H9 (cell line): ENCODE results near the gene TMA7B. TPM values are rescaled to one million over a fixed set of nuclear protein-coding genes. Genes with fewer than 3 reads are reported as not detected.
A peak's percentile ranks its signal among the peaks of the same experiment; 100 is the strongest.

ENCODE experiments used
- DNase-seq: peaks from one replicate; pipeline ENCODE4 v3.0.0-alpha.2; 2017
- H2AFZ ChIP-seq: one replicate; pipeline ENCODE4 v1.6.1; 2013; ENCODE audit warnings: mild to moderate bottlenecking, low read length, control low read depth, moderate library complexity
- H2AK5ac ChIP-seq: 2 replicates; pipeline ENCODE4 v1.6.1; 2013; ENCODE audit warnings: low read length, control low read depth, mixed read lengths; ENCODE audit not compliant: insufficient read length
- H2BK120ac ChIP-seq: one replicate; pipeline ENCODE4 v1.6.1; 2013; ENCODE audit warnings: low read depth, mild to moderate bottlenecking, low read length, control low read depth, inconsistent platforms; ENCODE audit not compliant: poor library complexity, severe bottlenecking
- H2BK12ac ChIP-seq: 2 replicates; pipeline ENCODE4 v1.6.1; 2013; ENCODE audit warnings: low read length, control low read depth, mixed read lengths, low read depth; ENCODE audit not compliant: insufficient read length
- H2BK15ac ChIP-seq: 2 replicates; pipeline ENCODE4 v1.6.1; 2013; ENCODE audit warnings: low read depth, low read length, control low read depth
- H2BK20ac ChIP-seq: one replicate; pipeline ENCODE4 v1.6.1; 2013; ENCODE audit warnings: low read depth, mild to moderate bottlenecking, low read length, control low read depth, inconsistent platforms; ENCODE audit not compliant: poor library complexity, severe bottlenecking
- H2BK5ac ChIP-seq: 2 replicates; pipeline ENCODE4 v1.6.1; 2013; ENCODE audit warnings: low read length, control low read depth, mixed read lengths; ENCODE audit not compliant: insufficient read length
- H3K14ac ChIP-seq: 2 replicates; pipeline ENCODE4 v1.6.1; 2013; ENCODE audit warnings: low read length, control low read depth; ENCODE audit not compliant: insufficient read depth
- H3K18ac ChIP-seq: 2 replicates; pipeline ENCODE4 v1.6.1; 2013; ENCODE audit warnings: low read depth, mild to moderate bottlenecking, mixed read lengths, low read length, control low read depth; ENCODE audit not compliant: insufficient read length
- H3K23ac ChIP-seq: 2 replicates; pipeline ENCODE4 v1.6.1; 2013; ENCODE audit warnings: low read length, control low read depth, mixed read lengths, low read depth; ENCODE audit not compliant: insufficient read length
- H3K23me2 ChIP-seq: 2 replicates; pipeline ENCODE4 v1.6.1; 2013; ENCODE audit warnings: low read depth, mild to moderate bottlenecking, mixed read lengths, low read length, control low read depth; ENCODE audit not compliant: insufficient read length, poor library complexity, severe bottlenecking
- H3K27ac ChIP-seq: 2 replicates; pipeline ENCODE4 v1.5.1; 2013; ENCODE audit warnings: low read length, control low read depth, mixed read lengths, low read depth; ENCODE audit not compliant: insufficient read length
- H3K27me3 ChIP-seq: 2 replicates; pipeline ENCODE4 v1.6.1; 2013; ENCODE audit warnings: low read length, control low read depth, inconsistent platforms; ENCODE audit not compliant: insufficient read depth
- H3K4ac ChIP-seq: 2 replicates; pipeline ENCODE4 v1.6.1; 2013; ENCODE audit warnings: low read depth, mild to moderate bottlenecking, control low read depth, inconsistent platforms, low read length, moderate library complexity
- H3K4me1 ChIP-seq: 2 replicates; pipeline ENCODE4 v1.6.1; 2013; ENCODE audit warnings: low read length, control low read depth, inconsistent platforms; ENCODE audit not compliant: insufficient read depth
- H3K4me2 ChIP-seq: 2 replicates; pipeline ENCODE4 v1.6.1; 2013; ENCODE audit warnings: low read length, control low read depth, mixed read lengths; ENCODE audit not compliant: insufficient read length, insufficient read depth
- H3K56ac ChIP-seq: 2 replicates; pipeline ENCODE4 v1.6.1; 2013; ENCODE audit warnings: low read depth, mild to moderate bottlenecking, mixed read lengths, low read length, control low read depth; ENCODE audit not compliant: insufficient read length
- H3K79me1 ChIP-seq: 2 replicates; pipeline ENCODE4 v1.6.1; 2013; ENCODE audit warnings: low read depth, mild to moderate bottlenecking, moderate library complexity, low read length, control low read depth, inconsistent platforms; ENCODE audit not compliant: insufficient read depth, poor library complexity, severe bottlenecking
- H3K79me2 ChIP-seq: 2 replicates; pipeline ENCODE4 v1.6.1; 2013; ENCODE audit warnings: low read length, control low read depth, inconsistent platforms; ENCODE audit not compliant: insufficient read depth
- H3K9ac ChIP-seq: 2 replicates; pipeline ENCODE4 v1.6.1; 2013; ENCODE audit warnings: low read length, control low read depth, mixed read lengths; ENCODE audit not compliant: insufficient read length; ENCODE audit errors: extremely low read depth
- H3K9me3 ChIP-seq: one replicate; pipeline ENCODE4 v1.6.1; 2013; ENCODE audit warnings: low read depth, low read length, inconsistent platforms; ENCODE audit not compliant: control insufficient read depth
- H3T11ph ChIP-seq: one replicate; pipeline ENCODE4 v1.6.1; 2013; ENCODE audit warnings: mild to moderate bottlenecking, low read length, control low read depth, inconsistent platforms
- H4K20me1 ChIP-seq: one replicate; pipeline ENCODE4 v1.6.1; 2013; ENCODE audit not compliant: control insufficient read depth, insufficient read length, insufficient read depth
- H4K5ac ChIP-seq: 2 replicates; pipeline ENCODE4 v1.6.1; 2013; ENCODE audit warnings: low read depth, mild to moderate bottlenecking, mixed read lengths, low read length, control low read depth; ENCODE audit not compliant: insufficient read length
- H4K8ac ChIP-seq: replicated peaks from 2 replicates; pipeline ENCODE4 v1.6.1; 2013; ENCODE audit warnings: low read length, control low read depth, mixed read lengths, low read depth; ENCODE audit not compliant: insufficient read length
- H4K91ac ChIP-seq: 2 replicates; pipeline ENCODE4 v1.6.1; 2013; ENCODE audit warnings: low read depth, mild to moderate bottlenecking, moderate library complexity, mixed read lengths, low read length, control low read depth; ENCODE audit not compliant: insufficient read length
- H3K27ac Mint-ChIP-seq, 3 experiments: 2 replicates in 2 of 3; 3 replicates in 1 of 3; pipeline ENCODE4 v1.8.0; 2020 to 2021; ENCODE audit warnings: mixed read lengths in 3 of 3, mild to moderate bottlenecking in 1 of 3, moderate library complexity in 1 of 3
- H3K27me3 Mint-ChIP-seq: 2 replicates; pipeline ENCODE4 v1.8.0; 2021; ENCODE audit warnings: low read depth, mild to moderate bottlenecking, moderate library complexity, mixed read lengths
- H3K36me3 Mint-ChIP-seq, 3 experiments: 2 replicates in 2 of 3; 3 replicates in 1 of 3; pipeline ENCODE4 v1.8.0; 2020 to 2021; ENCODE audit warnings: low read depth in 3 of 3, mixed read lengths in 3 of 3; ENCODE audit not compliant: insufficient read depth in 1 of 3
- H3K4me1 Mint-ChIP-seq, 2 experiments: 2 replicates each; pipeline ENCODE4 v1.8.0; 2020; ENCODE audit warnings: mixed read lengths in 2 of 2
- H3K4me3 Mint-ChIP-seq, 2 experiments: 2 replicates in 1 of 2; 3 replicates in 1 of 2; pipeline ENCODE4 v1.8.0; 2020 to 2021; ENCODE audit warnings: mild to moderate bottlenecking in 2 of 2, mixed read lengths in 2 of 2, moderate library complexity in 1 of 2
- H3K9me3 Mint-ChIP-seq, 2 experiments: 2 replicates in 1 of 2; 3 replicates in 1 of 2; pipeline ENCODE4 v1.8.0; 2020; ENCODE audit warnings: mild to moderate bottlenecking in 2 of 2, mixed read lengths in 2 of 2, moderate library complexity in 1 of 2
- CTCF ChIP-seq: fragments of 200-600 bp; sonication (generic); conservative IDR thresholded peaks from 3 replicates; pipeline ENCODE4 v1.8.0; 2021; ENCODE audit warnings: antibody characterized with exemption, mild to moderate bottlenecking
- WGBS: extraction: QIAGEN DNeasy Blood & Tissue Kit; methylation state at CpG from one replicate; pipeline ENCODE4 v1.1.7; 2013; ENCODE audit warnings: missing lambda C conversion rate, low lambda C conversion rate, mixed read lengths; ENCODE audit not compliant: insufficient read length; ENCODE audit errors: extremely low coverage; 5-methylcytosine and 5-hydroxymethylcytosine counted together
- total RNA-seq: library from RNA; stranded (reverse); gene quantifications from 2 replicates; pipeline ENCODE4 v1.2.1, GENCODE V29; 2021

TMA7B gene
- total RNA-seq, 1 experiment from 2014 or later: not detected

- peak overlapping the region in 1 of 2 experiments; percentile 46; a peak in 2 of 5 replicates for H3K4me3 Mint-ChIP-seq
- H3K23me2 ChIP-seq: peaks cover 4% of the 10 kb centered on the region
- H3T11ph ChIP-seq: no peak overlapping the region
- H3K27ac Mint-ChIP-seq: peak overlapping the region; percentile 31 to 90 (median 88); a peak in 1 of 7 replicates
- DNase-seq: no peak
- peaks cover 31 to 39% of the 10 kb centered on the region in 2 experiments for H3K4me1 Mint-ChIP-seq
- H2BK12ac ChIP-seq: no peak overlapping the region
- H2AK5ac ChIP-seq: no peak overlapping the region
- H3K27me3 Mint-ChIP-seq: peaks cover 25% of the 10 kb centered on the region
- H3K14ac ChIP-seq: no peak overlapping the region
- no peak overlapping the region for H3K9ac ChIP-seq
- H2AFZ ChIP-seq: no peak overlapping the region
- H3K4me1 ChIP-seq: peaks cover 6% of the 10 kb centered on the region
- no peaks in the 10 kb centered on the region; a peak in 1 of 5 replicates for H3K9me3 Mint-ChIP-seq
- H4K5ac ChIP-seq: no peak overlapping the region
- no peak overlapping the region for H3K27ac ChIP-seq
- no peak overlapping the region for H2BK15ac ChIP-seq
- H3K79me2 ChIP-seq: no peaks in the 10 kb centered on the region; the same call in 1 of the 2 replicates
- H2BK20ac ChIP-seq: no peak overlapping the region
- no peak overlapping the region for H3K4ac ChIP-seq
- no peaks in the 10 kb centered on the region for H3K9me3 ChIP-seq
- H4K20me1 ChIP-seq: peaks cover 5% of the 10 kb centered on the region
- no peak overlapping the region for H3K56ac ChIP-seq
- WGBS: no CpG with 5 or more reads among the region's 24 CpGs
- H3K4me2 ChIP-seq: peak overlapping the region; percentile 4
- H3K36me3 Mint-ChIP-seq: peaks cover 0 to 6% (median 5%) of the 10 kb centered on the region in 3 experiments; a peak in 5 of 7 replicates
- TF ChIP-seq CTCF: no peak
- no peak overlapping the region for H2BK5ac ChIP-seq
- H4K8ac ChIP-seq: no peak overlapping the region
- no peak overlapping the region for H4K91ac ChIP-seq
- H3K23ac ChIP-seq: no peak overlapping the region
- peaks cover 7% of the 10 kb centered on the region for H3K79me1 ChIP-seq
- H2BK120ac ChIP-seq: no peak overlapping the region
- no peak overlapping the region for H3K18ac ChIP-seq
- no peaks in the 10 kb centered on the region for H3K27me3 ChIP-seq
Observed at GRCh38 chr22:40009951-40010671, 49.9 kb downstream of the TMA7B start.
